Measurements from ENCODE around the gene C4BPB. TPM values are rescaled to one million over a fixed set of nuclear protein-coding genes. Genes with fewer than 3 reads are reported as not detected.

The C4BPB gene
- total and polyA plus RNA-seq, 2 of the 13 experiments (the other 11 are each of a cell fraction or from before 2014, with no cell fraction given): 155 to 266 TPM

- H3K4me2 ChIP-seq (ENCODE audit: low read depth, low read length): no peak overlapping the region
- H3K4me1 ChIP-seq (ENCODE audit: insufficient read depth, low read length): peaks cover 21% of the 10 kb centered on the region
- DNase-seq (ENCODE audit: low spot score) (no peak), FAIRE-seq (no peak), ATAC-seq (no peak)
- H2AFZ ChIP-seq (ENCODE audit: low read length): no peak overlapping the region
- H4K20me1 ChIP-seq (ENCODE audit: insufficient read depth, low read length): no peaks in the 10 kb centered on the region
- no peaks in the 10 kb centered on the region for H3K9me3 ChIP-seq (ENCODE audit: low read length)
- H3K27me3 ChIP-seq (ENCODE audit: control insufficient read depth in 1 of 2, insufficient read depth in 2 of 2, low read length in 2 of 2): no peaks in the 10 kb centered on the region
- intact Hi-C loops (cut with micrococcal nuclease; ENCODE audit: unreplicated experiment) (no loop called here), in situ Hi-C loops (cut with HindIII; ENCODE audit: extremely low pct_ligation_motif_present, low pct_unique_long_range_greater_than_20kb) (no loop called here)
- H3K79me2 ChIP-seq (ENCODE audit: insufficient read depth, low read length): no peaks in the 10 kb centered on the region
- BruUV-seq (replicated peaks): no TSS peak
- peaks cover 9 to 34% of the 10 kb centered on the region in 2 experiments; a peak in 4 of 5 replicates for H3K36me3 ChIP-seq (replicated peaks in 1 of 2; ENCODE audit: control insufficient read depth in 1 of 2, insufficient read depth in 2 of 2, low read length in 2 of 2)
- ChIA-PET CTCF (ENCODE audit: low intra/inter-chr PET ratio, low total read pairs) (no interaction called here), POLR2A (no interaction called here)
- no peak overlapping the region for H3K4me3 ChIP-seq (replicated peaks in 1 of 3; ENCODE audit: insufficient read depth in 1 of 3, low read depth in 2 of 3, low read length in 3 of 3)
- no peak overlapping the region for H3K27ac ChIP-seq (ENCODE audit: extremely low read length, insufficient read depth, low read length)
- 99% methylated on average over 8 of the region's 8 CpGs for WGBS (ENCODE audit: low lambda C conversion rate)
- H3K9ac ChIP-seq (ENCODE audit: insufficient read depth, low read depth, low read length): no peak overlapping the region
- TF ChIP-seq POGK (CRISPR knock-in tag; conservative IDR thresholded peaks at IDR 0.05) (no peak), ZNF468 (CRISPR knock-in tag; IDR thresholded peaks at IDR 0.05) (no peak), ZUFSP (CRISPR knock-in tag; IDR thresholded peaks at IDR 0.05; ENCODE audit: borderline replicate concordance) (no peak), ZBTB1 (CRISPR knock-in tag; IDR thresholded peaks at IDR 0.05; ENCODE audit: borderline replicate concordance) (no peak), ZNF362 (CRISPR knock-in tag; IDR thresholded peaks at IDR 0.05; ENCODE audit: borderline replicate concordance) (no peak), ZBTB4 (CRISPR knock-in tag; IDR thresholded peaks at IDR 0.05; ENCODE audit: borderline replicate concordance) (no peak), AKNA (CRISPR knock-in tag; IDR thresholded peaks at IDR 0.05; ENCODE audit: borderline replicate concordance) (no peak), PITX1 (CRISPR knock-in tag; IDR thresholded peaks at IDR 0.05) (no peak), ZNF333 (CRISPR knock-in tag; IDR thresholded peaks at IDR 0.05; ENCODE audit: borderline replicate concordance) (no peak), AHR (CRISPR knock-in tag; IDR thresholded peaks at IDR 0.05) (no peak), TCF7 (IDR thresholded peaks at IDR 0.05; ENCODE audit: low read depth) (no peak)
Measured at GRCh38 chr1:207064561-207064960, 24.1 kb upstream of the C4BPB start.
